Measurements from ENCODE around the gene SPDYE5.

DNA sequence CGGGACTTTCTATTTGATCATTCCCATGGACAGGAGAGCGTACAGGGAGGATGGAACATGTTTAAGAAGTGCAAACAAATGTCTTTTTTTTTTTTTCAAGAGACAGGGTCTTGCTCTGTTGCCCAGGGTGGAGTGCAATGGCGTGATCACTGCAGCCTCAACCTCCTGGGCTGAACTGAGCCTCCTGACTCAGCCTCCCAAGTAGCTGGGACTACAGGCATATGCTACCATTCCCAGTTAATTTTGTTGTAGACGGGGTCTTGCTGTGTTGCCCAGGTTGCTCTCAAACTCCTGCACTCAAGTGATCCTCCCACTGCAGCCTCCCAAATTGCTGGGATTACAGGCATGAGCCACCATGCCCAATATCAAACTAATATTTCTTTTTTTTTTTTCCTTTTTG, 40.5 kb downstream of the SPDYE5 start:
- TF ChIP-seq POLR2A (IDR thresholded peaks at IDR 0.05; ENCODE audit: low read length) (no peak), GATA1 (IDR thresholded peaks at IDR 0.05; ENCODE audit: low read depth, low read length) (no peak)
